NCI-H2081 (cell line): ENCODE results near the gene SUPT4H1.
A peak's percentile ranks its signal among the peaks of the same experiment; 100 is the strongest.

Experiments
- DNase-seq, 2 experiments: peaks; one replicate each; lab custom pipeline; 2025; lab: John Stamatoyannopoulos, UW

The SUPT4H1 gene

DNA sequence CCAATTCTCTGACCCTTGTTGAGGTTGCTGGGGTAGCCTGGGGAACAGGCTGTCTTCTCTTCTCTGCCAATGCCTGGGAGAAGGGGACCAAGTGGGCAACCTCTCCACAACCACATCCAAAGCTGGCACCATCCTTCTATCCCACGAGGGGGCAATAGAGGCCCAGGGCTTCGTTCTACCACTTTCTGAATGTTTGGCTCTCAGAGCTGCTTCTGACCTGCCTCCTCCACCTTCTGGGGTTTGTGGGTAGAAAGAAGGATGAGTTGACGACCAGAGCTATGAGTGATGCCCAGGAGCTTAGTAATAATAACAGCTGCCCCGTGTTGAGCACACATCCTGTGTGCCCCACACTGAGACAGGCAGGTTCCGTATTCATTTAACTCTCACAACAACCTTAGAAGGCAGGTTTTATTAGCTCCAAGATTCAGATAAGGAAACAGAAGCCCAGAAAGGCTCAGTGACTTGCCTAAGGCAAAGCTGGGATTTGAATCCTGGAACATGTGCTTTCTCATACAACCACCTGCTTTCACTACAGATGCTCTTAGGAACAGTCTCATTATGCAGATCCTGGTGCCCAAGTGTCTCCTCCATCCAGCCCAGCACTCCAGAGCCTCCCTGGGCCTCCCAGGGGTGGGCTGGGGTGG lies 34.5 kb downstream of the SUPT4H1 start:
- DNase-seq = peak; percentile 47 to 51

DNA sequence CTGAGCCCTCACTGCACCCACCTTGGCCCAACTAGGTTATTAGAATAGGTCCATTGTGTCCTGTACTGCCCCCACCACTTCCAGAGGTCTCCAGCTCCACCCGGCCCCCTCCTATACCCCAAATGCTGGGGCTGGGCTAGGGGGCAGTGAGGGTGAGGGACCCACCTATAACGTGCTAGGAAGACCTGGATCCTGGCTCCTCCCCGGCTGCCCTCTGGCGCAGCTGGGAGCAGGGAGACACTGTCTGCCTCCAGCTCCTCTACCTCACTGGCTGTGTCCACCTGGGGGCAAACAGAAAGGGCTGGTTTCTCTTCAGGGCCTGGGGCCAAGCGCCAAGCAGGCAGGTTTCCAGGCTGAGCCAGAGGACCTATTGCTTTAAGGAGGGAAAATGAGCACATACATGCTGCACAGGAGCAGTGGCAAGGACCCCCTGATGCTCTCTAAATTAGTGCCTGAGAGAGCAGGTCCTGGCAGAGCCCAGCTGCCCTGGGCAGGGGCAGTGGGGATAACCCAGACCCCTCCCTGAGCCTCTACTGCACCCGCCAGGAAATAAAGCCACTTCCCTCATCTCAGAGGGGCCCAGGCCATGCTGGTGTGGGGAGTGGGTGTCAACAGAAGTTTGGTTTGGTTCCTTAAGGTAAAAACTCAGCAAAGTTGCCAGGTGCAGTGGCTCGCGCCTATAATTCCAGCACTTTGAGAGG lies 35.6 kb downstream of the SUPT4H1 start:
- no peak for DNase-seq

GRCh38 chr17:58315750-58316149 lies 36.3 kb downstream of the SUPT4H1 start:
- DNase-seq = no peak

- DNase-seq = no peak
Measured at GRCh38 chr17:58315281-58315711, 36.7 kb downstream of the SUPT4H1 start.

DNA sequence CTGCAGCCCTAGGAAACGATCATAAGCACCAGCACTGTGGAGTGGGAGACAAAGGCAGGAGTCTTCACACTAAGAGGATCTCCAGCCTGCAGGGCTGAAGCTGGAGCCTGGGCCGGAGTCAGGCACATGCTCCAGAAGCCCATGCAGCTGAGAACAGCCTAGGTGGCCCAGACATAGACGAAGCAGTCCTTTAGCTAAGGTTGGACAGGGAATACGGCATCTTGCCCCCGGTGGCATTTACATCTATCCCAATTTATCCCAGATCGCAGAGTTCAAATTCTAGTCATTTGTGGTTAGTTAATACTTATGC lies 37.3 kb downstream of the SUPT4H1 start:
- no peak for DNase-seq

- DNase-seq = no peak
Measured at GRCh38 chr17:58313815-58314705, 37.9 kb downstream of the SUPT4H1 start.

DNA sequence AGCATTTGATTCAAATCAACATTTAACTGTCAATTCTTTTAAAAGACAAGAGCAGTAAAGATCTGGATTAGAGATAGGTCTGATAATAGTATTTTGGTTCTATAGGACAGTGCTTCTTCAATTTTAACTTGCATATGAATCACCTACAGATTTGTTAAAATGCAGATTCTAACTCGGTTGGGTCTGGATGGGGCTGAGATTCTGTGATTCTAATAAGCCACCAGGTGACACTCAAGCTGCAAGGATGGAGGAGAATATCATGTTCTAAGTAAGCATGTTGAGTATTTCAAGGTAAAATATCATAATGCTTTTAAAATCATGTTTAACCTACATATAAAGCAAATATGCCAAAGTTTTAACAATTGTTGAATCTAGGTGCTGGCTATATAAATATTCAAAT lies 39.2 kb downstream of the SUPT4H1 start:
- DNase-seq = no peak

- DNase-seq = no peak
Measured at GRCh38 chr17:58312021-58312630, 39.9 kb downstream of the SUPT4H1 start.

GRCh38 chr17:58311429-58311894 lies 40.5 kb downstream of the SUPT4H1 start:
- DNase-seq = no peak

DNA sequence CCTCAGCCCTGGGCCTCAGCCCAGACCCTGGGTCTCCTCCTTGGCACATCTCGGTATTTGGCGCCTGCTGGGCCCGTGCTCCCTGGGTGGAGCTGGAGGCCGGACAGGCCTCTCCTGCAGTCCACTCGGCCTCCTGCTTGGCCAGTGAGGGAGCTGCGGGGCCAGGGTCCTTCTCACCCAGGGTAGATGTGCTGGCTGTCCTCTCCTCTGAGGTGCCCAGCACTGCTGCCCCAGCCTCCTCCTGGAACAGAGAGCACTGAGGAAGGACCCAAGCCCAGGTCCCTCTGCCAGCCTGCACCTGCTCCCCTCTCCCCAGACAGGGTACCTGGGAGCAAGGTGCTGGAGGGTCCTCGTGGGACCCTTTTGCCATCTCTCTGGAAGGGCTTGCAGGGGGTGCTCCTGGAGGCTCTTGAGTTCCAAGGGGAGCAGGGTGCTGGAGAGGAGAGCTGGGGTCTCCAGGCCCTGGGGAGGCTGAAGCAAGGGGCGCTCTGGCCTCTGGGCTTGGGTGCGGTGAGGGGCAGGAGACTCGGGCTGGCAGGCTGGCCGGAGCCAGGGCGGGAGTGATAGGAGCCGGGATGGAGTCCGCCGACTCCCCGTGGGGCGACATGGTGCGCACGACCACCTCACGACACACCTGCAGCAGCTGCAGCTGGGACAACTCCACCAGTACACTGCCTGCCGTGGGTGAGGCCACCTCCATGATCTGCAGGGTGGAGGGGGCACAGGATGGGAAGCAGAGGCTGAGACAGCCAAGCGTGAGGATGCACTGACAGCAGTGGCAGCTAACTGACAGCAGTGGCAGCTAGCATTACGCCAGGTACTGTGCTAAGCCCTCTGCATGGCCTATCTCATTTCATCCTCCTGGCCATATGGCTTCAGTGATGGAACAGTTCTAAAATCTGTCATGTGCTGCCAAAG lies 41.2 kb downstream of the SUPT4H1 start:
- DNase-seq = no peak

DNA sequence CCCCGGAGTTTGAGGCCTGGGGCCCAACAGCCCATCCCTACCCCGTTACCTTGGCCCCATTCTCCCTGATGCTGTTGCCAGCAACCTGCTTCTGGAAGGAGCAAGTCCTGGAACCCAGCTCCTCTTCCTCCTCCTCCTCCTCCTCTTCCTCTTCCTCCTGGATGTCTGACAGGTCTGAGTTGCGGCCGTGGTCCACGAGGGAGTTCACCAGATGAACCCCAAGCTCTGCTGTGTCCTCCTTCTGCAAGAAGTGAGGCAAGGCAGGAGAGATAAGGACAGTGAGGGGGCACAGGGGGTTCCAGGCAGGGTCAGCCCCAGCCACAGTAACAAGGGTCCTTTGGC lies 42.1 kb downstream of the SUPT4H1 start:
- DNase-seq = no peak

- no peak for DNase-seq
Measured at GRCh38 chr17:58308985-58309917, 42.8 kb downstream of the SUPT4H1 start.

GRCh38 chr17:58308173-58308984 lies 43.6 kb downstream of the SUPT4H1 start:
- DNase-seq = no peak

- no peak for DNase-seq
Measured at GRCh38 chr17:58307468-58308172, 44.4 kb downstream of the SUPT4H1 start.

- DNase-seq = no peak
Measured at GRCh38 chr17:58306131-58306951, 45.7 kb downstream of the SUPT4H1 start.

DNA sequence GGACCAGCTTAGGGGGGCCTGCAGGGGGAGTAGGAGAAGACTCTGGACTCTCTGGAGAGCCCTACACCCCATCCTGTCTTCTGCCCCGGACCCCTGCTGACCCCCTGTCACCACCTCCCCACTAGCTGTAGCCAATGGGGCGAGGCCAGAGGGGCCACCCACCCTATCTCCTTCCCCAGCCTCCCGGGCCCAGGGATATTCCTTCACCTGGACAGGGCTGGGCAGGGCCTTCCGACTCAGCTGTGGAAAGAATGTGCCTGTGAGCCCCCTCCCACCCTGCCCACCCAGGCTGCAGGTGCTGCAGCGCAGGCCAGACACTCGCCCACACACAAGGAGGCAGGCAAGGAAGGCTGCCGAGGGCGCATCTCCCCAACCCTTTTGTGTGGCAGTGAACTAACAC lies 46.4 kb downstream of the SUPT4H1 start:
- no peak for DNase-seq

DNA sequence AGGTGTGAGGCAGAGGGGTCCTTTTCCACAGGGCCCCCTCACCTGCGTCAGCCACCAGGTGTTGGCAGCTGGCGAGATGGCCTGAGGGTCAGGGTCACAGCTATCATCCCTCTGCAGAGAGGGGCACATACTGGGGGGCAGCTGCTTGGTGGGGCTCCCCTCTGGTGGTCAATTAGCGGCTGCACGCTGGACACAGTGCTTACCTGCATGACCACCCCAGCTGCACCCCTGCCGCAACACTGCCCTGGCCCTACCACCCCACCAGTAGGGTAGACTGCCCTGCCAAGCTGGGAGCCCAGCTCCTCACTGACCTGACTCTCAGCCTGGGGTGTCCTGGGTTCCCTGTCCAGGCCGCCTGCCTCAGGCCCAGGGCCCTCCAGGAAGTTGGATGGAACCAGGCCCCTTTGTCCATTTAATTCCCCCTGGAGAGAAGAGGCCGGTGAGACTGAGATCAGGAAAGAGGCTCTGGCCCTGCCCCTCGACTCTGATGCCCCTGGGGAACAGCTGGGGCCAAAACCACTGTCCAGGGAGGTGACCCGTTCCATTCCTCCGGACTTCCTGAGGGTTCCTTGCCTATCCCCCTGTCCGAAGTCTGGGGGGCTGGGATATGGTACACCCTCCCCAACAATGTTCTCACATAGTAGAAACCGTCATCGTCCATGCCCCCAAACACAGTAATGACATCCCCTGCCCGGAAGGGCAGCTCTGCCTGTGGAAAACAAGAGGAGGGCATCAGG lies 47.1 kb downstream of the SUPT4H1 start:
- DNase-seq = no peak
